ENCODE results near the gene ABI2.
"Not testable (repeated sequence)": the region's sequence is repeated elsewhere in the genome, so short reads cannot be mapped to it uniquely, and the experiment has no call there.

DNA sequence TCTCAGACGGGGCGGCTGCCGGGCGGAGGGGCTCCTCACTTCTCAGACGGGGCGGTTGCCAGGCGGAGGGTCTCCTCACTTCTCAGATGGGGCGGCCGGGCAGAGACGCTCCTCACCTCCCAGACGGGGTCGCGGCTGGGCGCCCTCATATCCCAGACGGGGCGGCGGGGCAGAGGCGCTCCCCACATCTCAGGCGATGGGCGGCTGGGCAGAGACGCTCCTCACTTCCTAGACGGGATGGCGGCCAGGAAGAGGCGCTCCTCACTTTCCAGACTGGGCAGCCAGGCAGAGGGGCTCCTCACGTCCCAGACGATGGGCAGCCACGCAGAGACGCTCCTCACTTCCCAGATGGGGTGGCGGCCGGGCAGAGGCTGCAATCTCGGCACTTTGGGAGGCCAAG lies 44.5 kb downstream of the ABI2 start:
- TF ChIP-seq, protein P1, sequence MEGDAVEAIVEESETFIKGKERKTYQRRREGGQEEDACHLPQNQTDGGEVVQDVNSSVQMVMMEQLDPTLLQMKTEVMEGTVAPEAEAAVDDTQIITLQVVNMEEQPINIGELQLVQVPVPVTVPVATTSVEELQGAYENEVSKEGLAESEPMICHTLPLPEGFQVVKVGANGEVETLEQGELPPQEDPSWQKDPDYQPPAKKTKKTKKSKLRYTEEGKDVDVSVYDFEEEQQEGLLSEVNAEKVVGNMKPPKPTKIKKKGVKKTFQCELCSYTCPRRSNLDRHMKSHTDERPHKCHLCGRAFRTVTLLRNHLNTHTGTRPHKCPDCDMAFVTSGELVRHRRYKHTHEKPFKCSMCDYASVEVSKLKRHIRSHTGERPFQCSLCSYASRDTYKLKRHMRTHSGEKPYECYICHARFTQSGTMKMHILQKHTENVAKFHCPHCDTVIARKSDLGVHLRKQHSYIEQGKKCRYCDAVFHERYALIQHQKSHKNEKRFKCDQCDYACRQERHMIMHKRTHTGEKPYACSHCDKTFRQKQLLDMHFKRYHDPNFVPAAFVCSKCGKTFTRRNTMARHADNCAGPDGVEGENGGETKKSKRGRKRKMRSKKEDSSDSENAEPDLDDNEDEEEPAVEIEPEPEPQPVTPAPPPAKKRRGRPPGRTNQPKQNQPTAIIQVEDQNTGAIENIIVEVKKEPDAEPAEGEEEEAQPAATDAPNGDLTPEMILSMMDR (IDR thresholded peaks at IDR 0.05; ENCODE audit: low read length), result not testable (repeated sequence)
- TF ChIP-seq EZH2 (optimal IDR thresholded peaks at IDR 0.05; ENCODE audit: low read depth, low read length), result not testable (repeated sequence)

Data from MM.1S (cell line).